Thyroid gland (tissue), 4 donors: Measurements from ENCODE around the gene KRTAP10-7.

Source experiments
- CTCF ChIP-seq, 6 experiments: fragments of 200-600 bp in 3 of 6; fragments of 450-650 bp in 3 of 6; sonication (generic) in 3 of 6; IDR thresholded peaks; one replicate each; pipeline ENCODE4 v1.5.1; 2016 to 2019; ENCODE audit warnings: antibody characterized with exemption in 6 of 6, mild to moderate bottlenecking in 2 of 6, inconsistent platforms in 1 of 6, moderate library complexity in 1 of 6
- POLR2A ChIP-seq, 2 donors: fragments of 450-650 bp; IDR thresholded peaks; one replicate each; pipeline ENCODE4 v1.6.1; 2017; ENCODE audit warnings: antibody characterized with exemption in 2 of 2, mild to moderate bottlenecking in 2 of 2, moderate library complexity in 1 of 2

- TF ChIP-seq CTCF (IDR thresholded peaks at IDR 0.05) (no peak), POLR2A (IDR thresholded peaks at IDR 0.05) (no peak)
These were observed 27.3 kb upstream of the KRTAP10-7 start for GRCh38 chr21:44572959-44573583.
